HG03342 (cell line): Measurements from ENCODE around the gene CCIN.
A peak's percentile ranks its signal among the peaks of the same experiment; 100 is the strongest.

Experiments used
- ATAC-seq: cut with Tn5 transposase; IDR thresholded peaks from one replicate; pipeline ENCODE4 v1.9.1; 2021; ENCODE audit warnings: mild to moderate bottlenecking, moderate library complexity; ENCODE audit not compliant: unreplicated experiment

Gene CCIN

GRCh38 chr9:36140086-36141084 lies 28.8 kb upstream of the CCIN start:
- ATAC-seq, result no peak

- no peak for ATAC-seq
These were observed 27.9 kb upstream of the CCIN start for GRCh38 chr9:36141288-36141687.

GRCh38 chr9:36141761-36142160 lies 27.4 kb upstream of the CCIN start:
- no peak for ATAC-seq

DNA sequence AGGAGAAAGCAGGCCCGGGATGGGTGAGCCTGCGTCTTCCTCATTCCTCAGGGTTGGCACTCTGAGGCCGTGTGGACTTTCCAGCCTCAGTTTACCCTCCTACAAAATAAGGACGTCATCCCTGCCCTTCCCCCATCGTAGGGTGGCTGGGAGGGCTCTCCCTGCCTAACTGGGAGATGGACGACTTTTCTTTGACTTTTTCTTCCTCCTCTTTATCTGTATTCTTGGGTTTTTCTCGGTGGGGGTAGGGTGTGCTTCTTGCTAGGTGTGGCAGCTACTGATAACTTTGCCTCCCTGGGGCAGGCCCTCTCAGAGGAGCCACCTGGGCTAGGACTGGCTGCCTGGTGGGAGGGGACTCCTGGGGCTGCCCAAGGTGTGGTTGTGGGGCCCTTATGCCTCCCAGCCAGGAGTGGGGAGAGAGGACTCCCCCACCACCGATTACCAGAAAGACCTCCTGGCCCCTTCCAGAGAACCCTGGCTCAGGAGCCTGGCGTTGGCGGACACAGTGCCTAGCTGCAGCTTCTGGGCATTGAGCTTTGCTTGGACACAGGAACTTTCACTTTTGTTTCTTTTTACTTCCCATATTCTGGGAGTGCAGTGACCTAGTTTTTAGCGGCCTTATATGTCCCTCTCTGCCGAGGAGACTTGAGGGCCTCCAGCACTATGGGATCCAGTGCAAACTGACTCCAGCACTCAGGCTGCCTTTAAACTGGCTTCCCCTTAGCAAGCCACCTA lies 26.5 kb upstream of the CCIN start:
- ATAC-seq, result no peak

- no peak for ATAC-seq
These were observed 25.9 kb upstream of the CCIN start for GRCh38 chr9:36143245-36143641.

GRCh38 chr9:36144309-36145232 lies 24.6 kb upstream of the CCIN start:
- ATAC-seq, result no peak

GRCh38 chr9:36145970-36146369 lies 23.2 kb upstream of the CCIN start:
- ATAC-seq, result no peak

- no peak for ATAC-seq
These were observed 22.5 kb upstream of the CCIN start for GRCh38 chr9:36146651-36147050.

DNA sequence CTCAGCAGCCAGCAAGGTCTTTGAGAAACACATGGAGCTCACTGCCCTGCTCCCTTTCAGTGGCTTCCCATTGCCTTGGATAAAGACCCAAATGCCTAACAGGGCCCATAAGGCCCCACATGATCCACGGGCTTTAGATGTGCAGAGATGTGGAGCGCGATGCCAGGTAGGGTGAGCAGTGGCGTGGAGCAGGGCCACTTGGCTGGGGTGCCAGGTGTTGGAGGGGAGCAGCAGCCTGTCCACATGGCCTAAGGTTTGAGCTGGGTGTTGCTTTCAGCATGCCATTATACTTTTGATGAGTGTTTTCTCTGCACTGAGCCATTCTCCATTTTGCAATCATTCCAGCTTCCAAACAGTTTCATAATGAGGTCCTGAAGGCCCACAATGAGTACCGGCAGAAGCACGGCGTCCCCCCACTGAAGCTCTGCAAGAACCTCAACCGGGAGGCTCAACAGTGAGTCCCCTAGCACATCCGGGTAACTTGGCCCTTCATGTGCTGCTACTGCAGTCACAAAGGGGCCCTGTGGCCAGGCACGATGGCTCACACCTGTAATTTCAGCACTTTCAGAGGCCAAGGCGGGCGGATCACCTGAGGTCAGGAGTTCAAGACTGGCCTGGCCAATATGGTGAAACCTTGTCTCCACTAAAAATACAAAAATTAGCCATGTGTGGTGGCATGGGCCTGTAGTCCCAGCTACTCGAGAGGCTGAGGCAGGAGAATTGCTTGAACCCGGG lies 21.6 kb upstream of the CCIN start:
- ATAC-seq, result no peak

GRCh38 chr9:36148311-36149051 lies 20.7 kb upstream of the CCIN start:
- no peak for ATAC-seq

DNA sequence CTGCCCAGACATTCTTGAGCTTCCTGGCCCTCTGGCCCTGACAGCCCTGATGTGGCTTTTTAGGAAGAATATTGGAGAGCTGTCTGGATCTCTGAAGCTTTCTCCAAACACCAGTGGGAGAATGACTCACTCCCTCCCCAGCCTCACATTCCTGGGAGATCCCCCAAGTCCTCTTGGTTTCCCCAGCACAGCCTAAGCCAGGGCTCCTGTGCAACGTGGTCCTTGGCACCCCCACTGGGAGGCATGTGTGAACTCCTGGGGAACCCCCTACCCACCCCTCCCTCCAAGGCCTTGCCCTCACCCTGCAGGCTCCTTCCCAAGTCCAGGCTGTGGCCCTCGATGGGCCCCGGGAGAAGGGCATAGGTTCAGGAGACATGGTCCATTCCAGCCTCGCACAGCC lies 20.0 kb upstream of the CCIN start:
- ATAC-seq, result no peak

- no peak for ATAC-seq
These were observed 18.4 kb upstream of the CCIN start for GRCh38 chr9:36150574-36151315.

DNA sequence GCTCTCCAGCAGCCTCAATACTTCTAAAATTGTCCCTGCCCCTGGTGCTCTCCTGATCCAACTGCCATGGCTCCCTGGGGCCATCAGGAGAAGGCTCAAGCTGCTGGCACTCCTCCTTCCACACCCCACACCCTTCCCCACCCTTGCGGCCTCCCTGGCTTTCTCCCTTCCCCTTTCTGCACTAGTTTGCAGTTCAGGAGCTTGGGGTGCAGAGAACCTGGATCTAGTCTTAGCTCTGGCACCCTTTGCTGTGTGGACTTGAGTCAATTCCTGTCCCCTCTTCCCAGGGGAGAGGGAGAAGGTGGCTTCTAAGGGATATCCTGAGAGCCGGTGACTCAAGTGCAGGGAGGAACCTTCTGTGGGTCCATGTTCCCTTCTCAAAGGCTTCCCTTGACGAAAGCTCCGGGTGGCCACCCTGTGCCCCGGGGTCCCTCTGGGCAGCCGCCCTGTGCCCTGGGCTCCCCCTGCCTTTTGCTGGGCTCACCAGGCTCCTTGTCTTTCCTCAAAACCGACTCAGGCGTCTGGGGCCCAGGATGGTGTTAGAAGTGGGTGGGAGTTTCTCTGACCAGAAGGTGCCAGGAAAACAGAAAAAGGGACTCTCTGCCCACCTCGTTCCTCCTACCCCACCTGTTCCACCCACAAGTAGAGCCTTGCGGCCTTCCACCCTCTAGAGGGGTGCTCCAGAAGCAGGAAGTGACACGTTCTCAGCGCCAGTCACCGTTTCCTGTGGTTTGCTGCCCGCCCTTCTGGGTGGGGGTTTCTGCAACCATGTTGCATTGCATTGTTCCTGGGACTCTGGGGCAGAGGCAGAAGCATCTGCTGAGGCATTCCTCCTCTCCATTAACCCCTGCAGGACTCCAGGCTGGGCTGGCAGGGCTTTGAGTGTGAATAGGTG lies 17.6 kb upstream of the CCIN start:
- ATAC-seq, result peak; percentile 79

DNA sequence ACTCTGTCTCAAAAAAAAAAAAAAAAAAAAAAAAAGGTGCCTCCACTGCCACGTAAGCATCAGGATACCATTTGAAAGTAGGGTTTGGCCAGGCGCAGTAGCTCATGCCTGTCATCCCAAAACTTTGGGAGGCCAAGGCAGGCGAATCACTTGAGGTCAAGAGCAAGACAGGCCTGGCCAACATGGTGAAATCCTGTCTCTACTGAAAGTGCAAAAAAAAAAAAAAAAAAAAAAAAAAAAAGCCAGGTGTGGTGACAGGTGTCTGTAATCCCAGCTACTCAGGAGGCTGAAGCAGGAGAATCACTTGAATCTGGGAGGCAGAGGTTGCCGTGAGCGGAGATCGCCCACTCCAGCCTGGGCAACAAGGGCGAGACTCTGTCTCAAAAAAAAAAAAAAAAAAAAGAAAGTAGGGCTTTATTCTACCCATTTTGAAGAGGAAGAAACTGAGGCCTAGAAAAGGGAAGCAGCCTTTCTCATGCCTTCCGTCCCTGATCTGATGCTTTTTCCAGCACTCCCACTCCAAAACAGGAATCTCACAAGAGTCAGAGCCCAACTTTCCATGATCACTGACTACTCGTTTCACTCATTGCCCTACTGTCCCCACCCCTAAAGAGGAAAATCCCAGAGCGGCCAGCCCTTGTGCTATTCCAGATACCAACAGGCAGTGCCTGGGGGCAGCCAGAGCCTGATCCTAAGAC lies 16.3 kb upstream of the CCIN start:
- no peak for ATAC-seq

DNA sequence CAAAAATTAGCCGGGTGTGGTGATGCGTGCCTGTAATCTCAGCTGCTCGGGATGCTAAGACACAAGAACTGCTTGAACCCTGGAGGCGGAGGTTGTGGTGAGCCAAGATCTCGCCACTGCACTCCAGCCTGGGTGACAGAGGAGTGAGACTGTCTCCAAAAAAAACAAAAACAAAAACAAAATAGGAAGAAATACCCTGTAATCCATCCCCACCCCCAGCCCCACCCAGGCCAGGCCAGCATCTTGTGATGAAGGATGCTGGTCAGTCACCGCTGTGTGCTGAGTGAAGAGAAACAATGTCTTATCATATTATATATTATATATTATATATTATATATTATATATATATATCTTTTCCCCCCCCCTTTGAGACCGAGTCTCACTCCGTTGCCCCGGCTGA lies 15.4 kb upstream of the CCIN start:
- ATAC-seq, result no peak

- ATAC-seq, result no peak
These were observed 14.7 kb upstream of the CCIN start for GRCh38 chr9:36154331-36154952.

- no peak for ATAC-seq
These were observed 13.1 kb upstream of the CCIN start for GRCh38 chr9:36156116-36156515.
